ENCODE data around the gene ZNF503.

Gene ZNF503

GRCh38 chr10:75425291-75426079 is 23.9 kb upstream of the ZNF503 start:
- no peak for TF ChIP-seq CTCF (IDR thresholded peaks at IDR 0.05; ENCODE audit: low read depth, low read length)
- no peak overlapping the region for H3K4me3 ChIP-seq (ENCODE audit: low read depth, low read length)

- TF ChIP-seq CTCF (IDR thresholded peaks at IDR 0.05; ENCODE audit: low read depth, low read length): no peak
- no peak overlapping the region for H3K4me3 ChIP-seq (ENCODE audit: low read depth, low read length)
These were observed 23.0 kb upstream of the ZNF503 start for GRCh38 chr10:75424571-75424970.

GRCh38 chr10:75422913-75423312 is 21.3 kb upstream of the ZNF503 start:
- H3K4me3 ChIP-seq (ENCODE audit: low read depth, low read length): no peak overlapping the region
- TF ChIP-seq CTCF (IDR thresholded peaks at IDR 0.05; ENCODE audit: low read depth, low read length): no peak

GRCh38 chr10:75418712-75419111 is 17.1 kb upstream of the ZNF503 start:
- no peak for TF ChIP-seq CTCF (IDR thresholded peaks at IDR 0.05; ENCODE audit: low read depth, low read length)
- no peak overlapping the region for H3K4me3 ChIP-seq (ENCODE audit: low read depth, low read length)

GRCh38 chr10:75418293-75418692 is 16.7 kb upstream of the ZNF503 start:
- TF ChIP-seq CTCF (IDR thresholded peaks at IDR 0.05; ENCODE audit: low read depth, low read length): no peak
- no peak overlapping the region for H3K4me3 ChIP-seq (ENCODE audit: low read depth, low read length)

- H3K4me3 ChIP-seq (ENCODE audit: low read depth, low read length): no peak overlapping the region
- no peak for TF ChIP-seq CTCF (IDR thresholded peaks at IDR 0.05; ENCODE audit: low read depth, low read length)
These were observed 16.0 kb upstream of the ZNF503 start for GRCh38 chr10:75417522-75417927.

GRCh38 chr10:75414527-75414926 is 13.0 kb upstream of the ZNF503 start:
- no peak for TF ChIP-seq CTCF (IDR thresholded peaks at IDR 0.05; ENCODE audit: low read depth, low read length)
- no peak overlapping the region for H3K4me3 ChIP-seq (ENCODE audit: low read depth, low read length)
